ENCODE measurements around the gene FSTL5.

- TF ChIP-seq CTCF (IDR thresholded peaks at IDR 0.05) (no peak), POLR2A (IDR thresholded peaks at IDR 0.05) (no peak)
Measured at GRCh38 chr4:161728929-161729328, 434.9 kb downstream of the FSTL5 start.
